IMR-90 (cell line): ENCODE results near the gene CCNJ. TPM values are rescaled to one million over a fixed set of nuclear protein-coding genes. Genes with fewer than 3 reads are reported as not detected.

ENCODE experiments used
- ATAC-seq: fragments of 200-7000 bp; cut with Tn5 transposase; 2 replicates; pipeline ENCODE4 v1.9.1; 2020; ENCODE audit warnings: low read depth, mild to moderate bottlenecking, moderate library complexity
- BruUV-seq: library from RNA; stranded (reverse); fragments of 400-500 nt; replicated peaks from 2 replicates; lab custom pipeline; 2021; lab: Mats Ljungman, UMichigan
- CTCF ChIA-PET: fragments of 300-600 bp; formaldehyde crosslinking; extraction: SDS; loops from one replicate; lab custom pipeline; 2021; ENCODE audit warnings: antibody characterized with exemption; lab: Yijun Ruan, JAX
- POLR2A ChIA-PET: fragments of 300-600 bp; sonication (Branson Sonifier 250); formaldehyde crosslinking; loops from one replicate; lab custom pipeline; 2022; ENCODE audit warnings: antibody characterized with exemption; ENCODE audit not compliant: unreplicated experiment; lab: Charles Lee
- DNase-seq: peaks from one replicate; pipeline ENCODE4 v3.0.0; 2013
- H2AFZ ChIP-seq: replicated peaks from 2 replicates; pipeline ENCODE3; 2013; ENCODE audit warnings: low read length, mild to moderate bottlenecking; ENCODE audit not compliant: poor library complexity
- H2AK5ac ChIP-seq: 2 replicates; pipeline ENCODE4 v1.6.1; 2013; ENCODE audit warnings: low read depth, low read length, inconsistent platforms
- H2AK9ac ChIP-seq: replicated peaks from 2 replicates; pipeline ENCODE3; 2013; ENCODE audit warnings: mild to moderate bottlenecking, low read depth, low read length, moderate library complexity; ENCODE audit not compliant: poor library complexity
- H2BK120ac ChIP-seq: 2 replicates; pipeline ENCODE4 v1.6.1; 2013; ENCODE audit warnings: low read depth, low read length, inconsistent platforms
- H2BK15ac ChIP-seq: 3 replicates; pipeline ENCODE4 v1.6.1; 2013; ENCODE audit warnings: low read depth, low read length, inconsistent platforms
- H2BK20ac ChIP-seq: 2 replicates; pipeline ENCODE4 v1.6.1; 2013; ENCODE audit warnings: low read depth, mild to moderate bottlenecking, inconsistent platforms, low read length, moderate library complexity
- H2BK5ac ChIP-seq: 2 replicates; pipeline ENCODE4 v1.6.1; 2013; ENCODE audit warnings: mild to moderate bottlenecking, low read depth, low read length, inconsistent platforms; ENCODE audit not compliant: poor library complexity, severe bottlenecking
- H3K14ac ChIP-seq: replicated peaks from 2 replicates; pipeline ENCODE4 v1.6.1; 2013; ENCODE audit warnings: low read depth, low read length, inconsistent platforms
- H3K18ac ChIP-seq: 2 replicates; pipeline ENCODE4 v1.6.1; 2013; ENCODE audit warnings: low read depth, low read length, control low read depth
- H3K23ac ChIP-seq: 2 replicates; pipeline ENCODE4 v1.6.1; 2013; ENCODE audit warnings: low read depth, low read length, inconsistent platforms
- H3K27ac ChIP-seq: 2 replicates; pipeline ENCODE4 v1.5.1; 2013; ENCODE audit warnings: mild to moderate bottlenecking, control low read depth, low read length; ENCODE audit not compliant: insufficient read depth
- H3K27me3 ChIP-seq: 2 replicates; pipeline ENCODE4 v1.6.1; 2013; ENCODE audit warnings: low read length; ENCODE audit not compliant: control insufficient read depth, insufficient read depth
- H3K36me3 ChIP-seq: 2 replicates; pipeline ENCODE4 v1.6.1; 2013; ENCODE audit warnings: low read length, mixed read lengths; ENCODE audit not compliant: control insufficient read depth, insufficient read depth
- H3K4ac ChIP-seq: 2 replicates; pipeline ENCODE4 v1.6.1; 2013; ENCODE audit warnings: low read depth, low read length, inconsistent platforms
- H3K4me1 ChIP-seq: 2 replicates; pipeline ENCODE4 v1.6.1; 2013; ENCODE audit warnings: low read length, mixed read lengths; ENCODE audit not compliant: control insufficient read depth, insufficient read depth
- H3K4me2 ChIP-seq: 2 replicates; pipeline ENCODE4 v1.6.1; 2013; ENCODE audit warnings: low read depth, mild to moderate bottlenecking, control low read depth, low read length, moderate library complexity
- H3K4me3 ChIP-seq: 2 replicates; pipeline ENCODE4 v1.5.1; 2013; ENCODE audit warnings: low read depth, mild to moderate bottlenecking, control low read depth, low read length, moderate library complexity; ENCODE audit not compliant: insufficient read depth
- H3K56ac ChIP-seq: 2 replicates; pipeline ENCODE4 v1.6.1; 2013; ENCODE audit warnings: low read length, inconsistent platforms; ENCODE audit not compliant: insufficient read depth; ENCODE audit errors: extremely low read depth
- H3K79me1 ChIP-seq, 2 experiments: 2 replicates each; pipeline ENCODE4 v1.6.1; 2013; ENCODE audit warnings: low read length in 2 of 2, inconsistent platforms in 1 of 2, low read depth in 1 of 2
- H3K9ac ChIP-seq: 2 replicates; pipeline ENCODE4 v1.6.1; 2013; ENCODE audit warnings: low read depth, low read length, control low read depth
- H3K9me1 ChIP-seq: 2 replicates; pipeline ENCODE4 v1.6.1; 2013; ENCODE audit warnings: low read length, inconsistent platforms; ENCODE audit not compliant: insufficient read depth
- H3K9me3 ChIP-seq: 2 replicates; pipeline ENCODE4 v1.6.1; 2013; ENCODE audit warnings: low read length; ENCODE audit not compliant: control insufficient read depth, insufficient read depth
- H4K20me1 ChIP-seq: 2 replicates; pipeline ENCODE4 v1.6.1; 2013; ENCODE audit warnings: low read length, inconsistent platforms; ENCODE audit not compliant: insufficient read depth
- H4K5ac ChIP-seq: 2 replicates; pipeline ENCODE4 v1.6.1; 2013; ENCODE audit warnings: mild to moderate bottlenecking, low read depth, low read length, control low read depth
- H4K8ac ChIP-seq, 2 experiments: 2 replicates each; pipeline ENCODE4 v1.6.1; 2013; ENCODE audit warnings: low read depth in 2 of 2, low read length in 2 of 2, control low read depth in 1 of 2, inconsistent platforms in 1 of 2
- H4K91ac ChIP-seq: 2 replicates; pipeline ENCODE4 v1.6.1; 2013; ENCODE audit warnings: low read depth, low read length, inconsistent platforms; ENCODE audit not compliant: insufficient read depth
- BHLHE40 ChIP-seq: fragments of 150-350 bp; IDR thresholded peaks from 2 replicates; pipeline ENCODE4 v1.6.1; 2016; ENCODE audit warnings: mild to moderate bottlenecking, low read depth, low read length
- CEBPB ChIP-seq: IDR thresholded peaks from 2 replicates; pipeline ENCODE4 v1.6.1; 2012; ENCODE audit warnings: low read depth, low read length, improper control_type of control experiment
- CHD1 ChIP-seq: IDR thresholded peaks from 2 replicates; pipeline ENCODE4 v1.6.1; 2012; ENCODE audit warnings: low read depth, low read length, improper control_type of control experiment
- FOS ChIP-seq: fragments of 150-350 bp; IDR thresholded peaks from 2 replicates; pipeline ENCODE4 v1.6.1; 2016; ENCODE audit warnings: low read depth, low read length
- MAFK ChIP-seq: IDR thresholded peaks from 2 replicates; pipeline ENCODE4 v1.6.1; 2012; ENCODE audit warnings: low read depth, low read length, improper control_type of control experiment
- MAZ ChIP-seq: IDR thresholded peaks from 2 replicates; pipeline ENCODE4 v1.6.1; 2012; ENCODE audit warnings: low read depth, mild to moderate bottlenecking, low read length, improper control_type of control experiment, moderate library complexity, borderline replicate concordance
- MXI1 ChIP-seq: IDR thresholded peaks from 2 replicates; pipeline ENCODE4 v1.6.1; 2012; ENCODE audit warnings: low read depth, mild to moderate bottlenecking, low read length, moderate library complexity, borderline replicate concordance
- NFE2L2 ChIP-seq: fragments of 150-350 bp; IDR thresholded peaks from 2 replicates; pipeline ENCODE4 v1.6.1; 2016; ENCODE audit warnings: low read depth, mild to moderate bottlenecking, low read length
- RAD21 ChIP-seq: IDR thresholded peaks from 2 replicates; pipeline ENCODE4 v1.6.1; 2012; ENCODE audit warnings: low read length, improper control_type of control experiment
- RCOR1 ChIP-seq: IDR thresholded peaks from 2 replicates; pipeline ENCODE4 v1.6.1; 2012; ENCODE audit warnings: mild to moderate bottlenecking, low read length, improper control_type of control experiment; ENCODE audit not compliant: insufficient replicate concordance
- RFX5 ChIP-seq: IDR thresholded peaks from 2 replicates; pipeline ENCODE4 v1.8.0; 2012; ENCODE audit warnings: low read depth, mild to moderate bottlenecking, low read length, moderate library complexity
- WGBS, 2 experiments: methylation state at CpG; one replicate each; pipeline versions ENCODE4 v1.1.5 to v1.1.7; 2013; ENCODE audit warnings: missing lambda C conversion rate in 2 of 2; ENCODE audit not compliant: insufficient read length in 1 of 2; ENCODE audit errors: extremely low coverage in 2 of 2; 5-methylcytosine and 5-hydroxymethylcytosine counted together
- dilution Hi-C: fragments of 300-500 bp; cut with HindIII; formaldehyde crosslinking; loops from one replicate; pipeline ENCODE4 v1.14.3; 2018; ENCODE audit warnings: low sequenced_read_pairs; ENCODE audit not compliant: unreplicated experiment
- in situ Hi-C: fragments of 300-500 bp; cut with MboI; formaldehyde crosslinking; loops from 3 replicates; pipeline ENCODE4 v1.14.3; 2019; ENCODE audit warnings: low sequenced_read_pairs, inconsistent platforms, mixed read lengths
- intact Hi-C: fragments of 100-400 bp; cut with micrococcal nuclease; formaldehyde crosslinking; loops from 2 replicates; pipeline ENCODE4 v1.10.0; 2022
- polyA plus RNA-seq, 3 experiments: library from polyadenylated mRNA; depleted of rRNA; stranded (reverse); fragments of >200 nt; gene quantifications; 2 replicates each; pipeline ENCODE4 v1.2.3, GENCODE V29; 2012; ENCODE audit warnings: low replicate concordance in 1 of 3
- total RNA-seq: library from RNA; depleted of rRNA; stranded (reverse); fragments of >200 nt; gene quantifications from 2 replicates; pipeline ENCODE4 v1.2.3, GENCODE V29; 2012
- TF ChIP-seq, protein P1 (sequence below): fragments of 150-350 bp; IDR thresholded peaks from 2 replicates; pipeline ENCODE4 v1.6.1; 2017; ENCODE audit warnings: mild to moderate bottlenecking, antibody characterized with exemption, low read length, low read depth
- TF ChIP-seq, protein P2 (sequence below): fragments of 150-350 bp; IDR thresholded peaks from 2 replicates; pipeline ENCODE4 v1.6.1; 2016; ENCODE audit warnings: low read depth, mild to moderate bottlenecking, low read length, moderate library complexity, borderline replicate concordance
- TF ChIP-seq, protein P3 (sequence below): conservative IDR thresholded peaks from 2 replicates; pipeline ENCODE4 v1.5.1; 2012; ENCODE audit warnings: mild to moderate bottlenecking, low read depth, low read length, improper control_type of control experiment

The CCNJ gene
- total and polyA plus RNA-seq, 2 of the 4 experiments (the other 2 are of a cell fraction) = 5.4 to 10.0 TPM

DNA sequence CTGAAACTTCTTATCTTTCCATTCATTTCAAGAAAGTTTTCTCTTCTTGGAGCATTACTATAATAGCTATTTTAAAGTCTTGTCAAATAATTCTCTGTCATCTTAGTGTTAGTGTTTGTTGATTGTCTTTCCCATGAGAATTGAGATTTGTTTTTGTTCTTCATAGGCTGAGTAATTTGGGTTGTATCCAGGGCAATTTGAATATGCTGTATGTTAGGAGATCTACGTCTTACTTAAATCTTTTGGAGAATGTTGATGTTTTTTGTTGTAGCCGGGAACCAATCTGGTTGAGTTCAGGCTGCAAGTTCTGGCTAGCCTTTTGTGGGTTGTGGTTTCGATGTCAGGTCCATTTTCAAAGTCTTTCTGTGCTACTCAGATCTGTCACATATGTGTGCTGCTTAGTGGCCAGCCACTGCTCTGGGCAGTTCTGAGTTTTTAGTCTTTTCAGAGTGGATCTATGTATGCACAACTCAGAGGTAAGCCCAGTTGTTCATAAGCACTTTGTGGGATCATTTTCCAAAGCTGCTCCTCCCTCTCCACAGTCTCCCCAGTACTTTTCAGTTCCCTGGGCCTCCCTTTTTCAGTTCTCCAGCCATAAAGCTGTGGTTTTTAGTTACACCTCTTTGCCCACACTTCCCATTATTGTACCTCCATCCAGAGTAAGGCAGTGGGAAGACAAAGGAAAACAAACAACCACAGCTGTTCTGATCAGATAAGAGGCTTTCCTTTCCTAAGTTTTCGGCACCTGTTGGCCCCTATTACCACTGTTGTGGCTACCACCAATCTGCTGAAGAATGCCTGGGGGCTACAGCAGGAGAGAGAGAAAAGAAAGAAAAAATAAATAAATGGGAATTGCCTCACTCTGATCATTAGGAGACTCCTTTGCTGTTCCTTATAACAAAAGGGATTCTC lies 4.7 kb upstream of the CCNJ start:
- Histone ChIP-seq H4K5ac (no peak overlapping the region), H3K36me3 (no peaks in the 10 kb centered on the region), H2BK5ac (no peak overlapping the region), H3K9me1 (no peaks in the 10 kb centered on the region; the same call in 1 of the 2 replicates), H2AK9ac (no peak overlapping the region), H2BK120ac (no peak overlapping the region), H4K8ac (no peak overlapping the region), H3K27me3 (peaks cover 2% of the 10 kb centered on the region; the same call in 1 of the 2 replicates), H3K27ac (no peak overlapping the region), H3K4me2 (no peak overlapping the region), H3K4me3 (no peak overlapping the region), H3K23ac (no peak overlapping the region), H3K79me1 (peaks cover 0 to 6% of the 10 kb centered on the region in 2 experiments; a peak in 2 of 4 replicates), H3K9me3 (no peaks in the 10 kb centered on the region), H3K14ac (no peak overlapping the region), H3K4me1 (no peaks in the 10 kb centered on the region), H2BK15ac (no peak overlapping the region), H3K9ac (no peak overlapping the region), H3K56ac (no peak overlapping the region), H3K4ac (no peak overlapping the region), H2AK5ac (no peak overlapping the region), H4K91ac (no peak overlapping the region), H2BK20ac (no peak overlapping the region), H4K20me1 (no peaks in the 10 kb centered on the region), H3K18ac (no peak overlapping the region), H2AFZ (no peak overlapping the region)
- POLR2A ChIA-PET = no interaction called here
- CTCF ChIA-PET = interaction anchor here (0.6 kb wide), 1 partner anchor 1034 kb away, joined by 3 read pairs; no protein-coding TSS in a partner anchor
- DNase-seq (no peak), ATAC-seq (no peak)
- dilution Hi-C loops = no loop called here
- no TSS peak for BruUV-seq
- in situ Hi-C loops = no loop called here
- no CpG with 5 or more reads among the region's 4 CpGs for WGBS, 2 experiments
- intact Hi-C loops = no loop called here
- TF ChIP-seq RFX5 (no peak), RAD21 (no peak), RCOR1 (no peak), MAZ (no peak), MXI1 (no peak), FOS (no peak), BHLHE40 (no peak), NFE2L2 (no peak), CHD1 (no peak), CEBPB (no peak), MAFK (no peak)
- TF ChIP-seq, protein P1, sequence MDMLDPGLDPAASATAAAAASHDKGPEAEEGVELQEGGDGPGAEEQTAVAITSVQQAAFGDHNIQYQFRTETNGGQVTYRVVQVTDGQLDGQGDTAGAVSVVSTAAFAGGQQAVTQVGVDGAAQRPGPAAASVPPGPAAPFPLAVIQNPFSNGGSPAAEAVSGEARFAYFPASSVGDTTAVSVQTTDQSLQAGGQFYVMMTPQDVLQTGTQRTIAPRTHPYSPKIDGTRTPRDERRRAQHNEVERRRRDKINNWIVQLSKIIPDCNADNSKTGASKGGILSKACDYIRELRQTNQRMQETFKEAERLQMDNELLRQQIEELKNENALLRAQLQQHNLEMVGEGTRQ = no peak
- TF ChIP-seq, protein P2, sequence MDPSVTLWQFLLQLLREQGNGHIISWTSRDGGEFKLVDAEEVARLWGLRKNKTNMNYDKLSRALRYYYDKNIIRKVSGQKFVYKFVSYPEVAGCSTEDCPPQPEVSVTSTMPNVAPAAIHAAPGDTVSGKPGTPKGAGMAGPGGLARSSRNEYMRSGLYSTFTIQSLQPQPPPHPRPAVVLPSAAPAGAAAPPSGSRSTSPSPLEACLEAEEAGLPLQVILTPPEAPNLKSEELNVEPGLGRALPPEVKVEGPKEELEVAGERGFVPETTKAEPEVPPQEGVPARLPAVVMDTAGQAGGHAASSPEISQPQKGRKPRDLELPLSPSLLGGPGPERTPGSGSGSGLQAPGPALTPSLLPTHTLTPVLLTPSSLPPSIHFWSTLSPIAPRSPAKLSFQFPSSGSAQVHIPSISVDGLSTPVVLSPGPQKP = no peak
- TF ChIP-seq, protein P3, sequence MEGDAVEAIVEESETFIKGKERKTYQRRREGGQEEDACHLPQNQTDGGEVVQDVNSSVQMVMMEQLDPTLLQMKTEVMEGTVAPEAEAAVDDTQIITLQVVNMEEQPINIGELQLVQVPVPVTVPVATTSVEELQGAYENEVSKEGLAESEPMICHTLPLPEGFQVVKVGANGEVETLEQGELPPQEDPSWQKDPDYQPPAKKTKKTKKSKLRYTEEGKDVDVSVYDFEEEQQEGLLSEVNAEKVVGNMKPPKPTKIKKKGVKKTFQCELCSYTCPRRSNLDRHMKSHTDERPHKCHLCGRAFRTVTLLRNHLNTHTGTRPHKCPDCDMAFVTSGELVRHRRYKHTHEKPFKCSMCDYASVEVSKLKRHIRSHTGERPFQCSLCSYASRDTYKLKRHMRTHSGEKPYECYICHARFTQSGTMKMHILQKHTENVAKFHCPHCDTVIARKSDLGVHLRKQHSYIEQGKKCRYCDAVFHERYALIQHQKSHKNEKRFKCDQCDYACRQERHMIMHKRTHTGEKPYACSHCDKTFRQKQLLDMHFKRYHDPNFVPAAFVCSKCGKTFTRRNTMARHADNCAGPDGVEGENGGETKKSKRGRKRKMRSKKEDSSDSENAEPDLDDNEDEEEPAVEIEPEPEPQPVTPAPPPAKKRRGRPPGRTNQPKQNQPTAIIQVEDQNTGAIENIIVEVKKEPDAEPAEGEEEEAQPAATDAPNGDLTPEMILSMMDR = no peak
